ENCODE measurements around the gene CD19.
"Not testable (repeated sequence)": the region's sequence is repeated elsewhere in the genome, so short reads cannot be mapped to it uniquely, and the experiment has no call there.

Gene CD19

DNA sequence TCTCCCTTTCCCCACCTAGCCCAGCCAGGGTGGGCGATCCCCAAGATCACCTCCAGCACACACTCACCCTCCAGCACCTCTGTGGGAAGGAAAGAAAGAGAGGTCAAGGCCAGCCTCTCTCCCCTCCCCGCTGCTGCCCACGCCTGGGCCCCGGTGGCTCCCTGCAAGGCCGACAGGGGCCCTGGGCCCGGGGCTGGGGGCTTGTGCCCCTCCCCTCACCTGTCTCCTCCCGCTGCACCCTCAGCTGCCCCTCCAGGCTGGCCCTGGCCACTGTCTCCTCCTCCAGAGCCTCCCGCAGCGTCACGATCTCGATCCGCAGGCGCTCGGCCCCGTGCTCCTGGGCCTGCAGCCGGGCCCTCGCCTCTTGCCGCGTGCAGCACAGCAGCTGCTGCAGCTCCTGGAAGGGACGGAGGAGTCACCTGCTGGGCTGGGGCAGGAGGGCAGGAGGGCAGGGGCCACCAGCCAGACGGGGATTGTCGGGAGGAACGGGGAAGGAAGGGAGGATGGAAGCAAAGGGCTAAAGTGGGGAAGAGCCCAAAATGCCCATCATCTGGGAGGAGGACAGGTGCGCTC lies 25.9 kb upstream of the CD19 start:
- no peak for DNase-seq

DNA sequence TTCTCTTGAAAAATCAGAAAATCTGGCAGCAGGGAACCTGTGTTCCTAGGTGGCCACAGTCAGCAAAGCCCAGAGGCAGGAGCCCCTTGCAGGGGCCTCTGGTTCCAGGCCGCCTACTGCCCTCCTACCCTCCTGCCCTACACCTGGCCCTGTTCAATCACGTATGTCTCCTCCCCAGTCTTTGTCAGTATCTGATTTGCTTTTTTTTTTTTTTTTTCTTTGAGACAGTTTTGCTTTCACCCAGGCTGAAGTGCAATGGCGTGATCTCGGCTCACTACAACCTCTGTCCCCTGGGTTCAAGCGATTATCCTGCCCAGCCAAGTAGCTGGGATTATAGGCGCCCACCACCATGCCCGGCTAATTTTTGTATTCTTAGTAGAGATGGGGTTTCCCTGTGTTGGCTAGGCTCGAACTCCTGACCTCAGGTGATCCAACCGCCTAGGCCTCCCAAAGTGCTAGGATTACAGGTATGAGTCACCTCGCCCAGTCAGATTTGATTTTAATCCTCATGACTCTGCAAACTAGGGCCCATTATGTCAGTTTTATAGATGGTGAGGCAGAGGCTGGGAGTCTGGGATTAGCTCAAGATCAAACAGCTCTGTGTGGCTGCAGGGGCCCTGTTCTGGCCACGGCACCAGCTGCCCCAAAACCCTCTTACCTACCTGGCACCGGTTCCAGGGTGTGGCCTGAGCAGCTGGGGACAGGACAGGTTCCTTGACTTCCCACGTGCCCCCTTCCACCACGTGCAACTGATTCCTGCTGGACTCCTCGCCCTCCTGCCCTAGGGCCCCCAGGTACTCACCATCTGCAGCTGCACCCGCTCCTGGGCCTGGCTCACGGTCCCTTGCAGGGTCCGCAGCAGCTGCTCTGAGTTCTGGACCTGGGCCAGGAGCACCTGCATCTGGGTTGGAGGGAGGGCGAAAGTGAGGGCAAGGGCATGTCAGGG lies 21.4 kb upstream of the CD19 start:
- no peak for DNase-seq

DNA sequence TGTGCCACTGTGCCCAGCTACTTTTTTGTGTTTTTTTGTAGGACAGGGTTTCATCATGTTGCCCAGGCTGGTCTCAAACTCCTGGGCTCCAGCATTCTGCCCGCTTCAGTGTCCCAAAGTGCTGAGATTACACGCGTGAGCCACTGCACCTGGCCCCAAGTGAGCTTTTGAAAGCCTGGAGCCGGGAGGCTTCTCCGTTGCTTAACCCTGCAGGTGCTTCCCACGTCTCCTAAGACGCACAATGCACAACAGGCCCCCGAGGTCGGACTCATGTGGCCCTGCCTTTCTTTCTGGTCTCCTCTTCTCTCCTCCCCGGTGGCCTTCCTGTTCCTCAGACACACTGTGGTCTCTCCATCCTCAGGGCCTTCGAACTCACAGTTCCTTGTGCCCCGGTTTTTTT lies 19.2 kb upstream of the CD19 start:
- DNase-seq, result no peak

GRCh38 chr16:28913946-28914724 lies 17.6 kb upstream of the CD19 start:
- DNase-seq, result no peak

DNA sequence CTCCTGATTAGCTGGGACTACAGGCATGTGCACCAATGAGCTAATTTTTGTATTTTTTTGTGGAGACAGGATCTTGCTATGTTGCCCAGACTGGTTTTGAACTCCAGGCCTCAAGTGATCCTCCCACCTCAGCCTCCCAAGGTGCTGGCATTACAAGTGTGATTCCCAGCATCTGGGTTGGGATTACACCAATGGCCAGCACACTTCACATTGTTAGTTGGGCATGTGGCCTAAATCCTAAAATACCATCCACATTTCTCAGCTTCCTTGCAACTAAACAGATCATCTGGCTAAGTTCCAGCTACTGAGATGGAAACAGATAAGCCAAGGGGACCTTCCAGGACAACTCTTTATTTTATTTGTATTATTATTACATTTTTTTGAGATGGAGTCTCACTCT lies 16.6 kb upstream of the CD19 start:
- no peak for DNase-seq

DNA sequence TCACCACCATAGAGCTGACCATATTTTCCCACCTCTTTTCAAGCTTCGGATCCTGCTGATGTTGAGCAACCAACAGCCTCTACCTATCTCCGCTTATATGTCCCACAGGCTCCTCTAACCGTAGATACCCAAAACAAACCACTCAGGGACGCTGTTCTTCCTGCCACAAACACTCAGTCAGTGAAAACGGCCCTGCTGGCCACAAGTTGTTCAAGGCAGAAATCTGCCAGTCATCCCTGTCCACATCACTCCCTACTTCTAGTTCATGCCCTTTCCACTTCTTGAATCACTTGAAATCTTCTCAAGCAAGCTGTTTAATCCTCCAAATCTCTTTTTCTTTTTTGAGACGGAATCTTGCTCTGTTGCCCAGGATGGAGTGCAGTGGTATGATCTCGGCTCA lies 14.7 kb upstream of the CD19 start:
- no peak for DNase-seq

GRCh38 chr16:28918698-28919097 lies 13.1 kb upstream of the CD19 start:
- DNase-seq, result no peak

DNA sequence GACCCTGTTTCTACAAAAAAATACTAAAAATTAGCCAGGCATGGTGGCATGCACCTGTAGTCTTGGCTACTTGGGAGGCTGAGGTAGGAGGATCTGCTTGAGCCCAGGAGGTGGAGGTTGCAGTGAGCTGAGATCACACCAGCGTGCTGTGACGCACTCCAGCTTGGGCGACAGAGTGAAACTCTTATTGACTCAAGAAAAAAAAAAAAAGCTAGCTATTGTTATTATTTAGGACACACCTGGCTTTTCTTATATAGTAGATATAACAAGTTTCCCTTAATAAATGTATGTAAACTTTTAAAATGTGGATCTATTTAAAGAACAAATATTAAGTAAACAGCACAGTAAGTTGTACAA lies 8.6 kb upstream of the CD19 start:
- no peak for DNase-seq

GRCh38 chr16:28923652-28924398 lies 7.9 kb upstream of the CD19 start:
- peak in 2 of 56 donors; percentile 1 to 12 for DNase-seq

- DNase-seq, result no peak
Observed at GRCh38 chr16:28924399-28924761, 7.4 kb upstream of the CD19 start.

GRCh38 chr16:28924762-28925385 lies 6.9 kb upstream of the CD19 start, which contains the start of gene RABEP2:
TSS of gene RABEP2 (minus strand) at chr16:28925238. CDS start at chr16:28925163, 75 bp downstream.
- peak; percentile 39 to 98 (median 86) for DNase-seq

DNA sequence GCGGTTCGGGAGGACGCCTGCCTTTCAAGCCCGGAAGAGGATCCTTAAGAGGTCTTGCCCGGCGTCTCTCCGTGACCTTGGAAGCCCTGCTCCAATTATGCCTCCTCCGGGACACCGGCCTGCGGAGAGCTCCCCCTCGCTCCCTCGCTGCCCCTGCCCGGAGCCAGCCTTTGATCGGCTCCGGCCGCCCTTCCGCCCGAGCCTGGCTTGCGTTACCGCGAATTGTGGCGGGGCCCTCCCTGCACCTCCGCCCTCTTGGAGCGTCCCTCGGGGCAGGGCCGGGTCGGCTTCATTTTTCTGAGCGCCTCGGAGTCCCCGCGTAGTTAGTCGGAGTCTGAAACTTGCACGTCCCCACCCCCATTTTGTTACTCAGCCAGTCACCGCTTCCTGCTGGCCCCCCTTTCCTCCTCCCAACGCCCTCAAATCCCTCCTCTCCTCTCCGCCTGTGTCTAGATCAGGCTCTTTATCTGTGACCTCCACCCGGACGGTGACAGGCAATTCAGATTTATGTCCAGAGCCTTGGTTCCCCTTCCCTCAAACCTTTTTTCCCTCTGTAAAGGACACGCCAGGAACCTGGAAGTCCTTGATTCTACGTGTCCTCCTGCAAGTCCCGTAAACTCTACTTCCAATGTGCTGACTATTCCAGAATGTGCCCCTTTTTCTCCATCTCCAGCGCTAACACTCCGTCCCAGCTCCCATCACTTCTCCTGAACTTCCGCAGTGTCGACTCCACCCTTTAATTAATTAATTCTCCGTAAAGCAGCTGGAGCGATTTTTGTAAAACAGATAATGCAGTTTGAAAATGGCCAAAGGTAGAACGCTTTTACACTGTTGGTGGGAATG lies 6.2 kb upstream of the CD19 start:
- peak in 31 of 56 donors; percentile 30 to 76 (median 57) for DNase-seq

DNA sequence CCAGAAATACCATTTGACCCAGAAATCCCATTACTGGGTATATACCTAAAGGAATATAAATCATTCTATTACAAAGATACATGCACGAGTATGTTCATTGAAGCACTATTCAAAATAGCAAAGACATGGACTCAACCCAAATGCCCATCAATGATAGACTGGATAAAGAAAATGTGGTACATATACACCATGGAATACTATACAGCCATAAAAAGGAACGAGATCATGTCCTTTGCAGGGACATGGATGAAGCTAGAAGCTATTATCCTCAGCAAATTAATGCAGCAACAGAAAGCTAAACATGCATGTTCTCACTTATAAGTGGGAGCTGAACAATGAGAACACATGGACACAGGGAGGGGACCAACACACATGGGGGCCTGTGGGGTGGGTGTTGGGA lies 5.5 kb upstream of the CD19 start:
- not testable (repeated sequence) for DNase-seq

DNA sequence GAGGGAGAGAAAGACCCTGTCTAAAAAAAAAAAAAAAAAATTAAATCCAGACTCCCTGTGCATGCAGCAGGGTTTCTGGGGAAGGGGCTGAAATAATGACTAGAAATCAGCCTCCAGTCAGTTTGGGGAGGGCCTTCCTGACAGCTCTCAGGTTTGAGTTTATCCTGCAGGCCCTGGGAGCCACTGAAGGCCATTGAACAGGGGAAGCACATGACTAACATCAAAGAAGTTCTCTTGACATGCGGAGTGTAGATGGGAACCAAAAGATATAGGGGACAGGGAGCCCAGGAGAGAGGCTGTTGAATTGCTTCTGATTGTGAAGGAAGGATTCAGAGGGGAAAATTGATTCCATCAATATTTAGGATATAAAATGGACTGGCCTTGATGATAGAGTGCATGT lies 4.0 kb upstream of the CD19 start:
- no peak for DNase-seq

- DNase-seq, result no peak
Observed at GRCh38 chr16:28930203-28930602, 1.6 kb upstream of the CD19 start.

- DNase-seq, result no peak
Observed at GRCh38 chr16:28930652-28931051, 1.1 kb upstream of the CD19 start.

DNA sequence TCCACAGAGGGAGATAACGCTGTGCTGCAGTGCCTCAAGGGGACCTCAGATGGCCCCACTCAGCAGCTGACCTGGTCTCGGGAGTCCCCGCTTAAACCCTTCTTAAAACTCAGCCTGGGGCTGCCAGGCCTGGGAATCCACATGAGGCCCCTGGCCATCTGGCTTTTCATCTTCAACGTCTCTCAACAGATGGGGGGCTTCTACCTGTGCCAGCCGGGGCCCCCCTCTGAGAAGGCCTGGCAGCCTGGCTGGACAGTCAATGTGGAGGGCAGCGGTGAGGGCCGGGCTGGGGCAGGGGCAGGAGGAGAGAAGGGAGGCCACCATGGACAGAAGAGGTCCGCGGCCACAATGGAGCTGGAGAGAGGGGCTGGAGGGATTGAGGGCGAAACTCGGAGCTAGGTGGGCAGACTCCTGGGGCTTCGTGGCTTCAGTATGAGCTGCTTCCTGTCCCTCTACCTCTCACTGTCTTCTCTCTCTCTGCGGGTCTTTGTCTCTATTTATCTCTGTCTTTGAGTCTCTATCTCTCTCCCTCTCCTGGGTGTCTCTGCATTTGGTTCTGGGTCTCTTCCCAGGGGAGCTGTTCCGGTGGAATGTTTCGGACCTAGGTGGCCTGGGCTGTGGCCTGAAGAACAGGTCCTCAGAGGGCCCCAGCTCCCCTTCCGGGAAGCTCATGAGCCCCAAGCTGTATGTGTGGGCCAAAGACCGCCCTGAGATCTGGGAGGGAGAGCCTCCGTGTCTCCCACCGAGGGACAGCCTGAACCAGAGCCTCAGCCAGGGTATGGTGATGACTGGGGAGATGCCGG lies 769 bp downstream of the CD19 start:
- DNase-seq, result no peak

- DNase-seq, result no peak
Observed at GRCh38 chr16:28933171-28933570, 1.4 kb downstream of the CD19 start.

GRCh38 chr16:28935346-28935745 lies 3.6 kb downstream of the CD19 start:
- DNase-seq, result no peak

Data from amygdala (tissue), 56 donors.